GM19455 (cell line): ENCODE measurements around the gene C11orf42.

Experiments used
- ATAC-seq: cut with Tn5 transposase; IDR thresholded peaks from one replicate; pipeline ENCODE4 v1.9.1; 2021; ENCODE audit not compliant: unreplicated experiment

The C11orf42 gene

GRCh38 chr11:6251990-6252473 is 46.7 kb downstream of the C11orf42 start:
- ATAC-seq, result no peak

- no peak for ATAC-seq
Observed at GRCh38 chr11:6253197-6253596, 47.8 kb downstream of the C11orf42 start.

GRCh38 chr11:6258141-6258540 is 52.8 kb downstream of the C11orf42 start:
- ATAC-seq, result no peak

- no peak for ATAC-seq
Observed at GRCh38 chr11:6258571-6259081, 53.3 kb downstream of the C11orf42 start.

GRCh38 chr11:6260207-6260726 is 54.9 kb downstream of the C11orf42 start:
- ATAC-seq, result no peak
